ENCODE results near the gene PFN1. TPM values are rescaled to one million over a fixed set of nuclear protein-coding genes. Genes with fewer than 3 reads are reported as not detected.

The PFN1 gene
- total RNA-seq, 1 donor from 2014 or later = 509 TPM

DNA sequence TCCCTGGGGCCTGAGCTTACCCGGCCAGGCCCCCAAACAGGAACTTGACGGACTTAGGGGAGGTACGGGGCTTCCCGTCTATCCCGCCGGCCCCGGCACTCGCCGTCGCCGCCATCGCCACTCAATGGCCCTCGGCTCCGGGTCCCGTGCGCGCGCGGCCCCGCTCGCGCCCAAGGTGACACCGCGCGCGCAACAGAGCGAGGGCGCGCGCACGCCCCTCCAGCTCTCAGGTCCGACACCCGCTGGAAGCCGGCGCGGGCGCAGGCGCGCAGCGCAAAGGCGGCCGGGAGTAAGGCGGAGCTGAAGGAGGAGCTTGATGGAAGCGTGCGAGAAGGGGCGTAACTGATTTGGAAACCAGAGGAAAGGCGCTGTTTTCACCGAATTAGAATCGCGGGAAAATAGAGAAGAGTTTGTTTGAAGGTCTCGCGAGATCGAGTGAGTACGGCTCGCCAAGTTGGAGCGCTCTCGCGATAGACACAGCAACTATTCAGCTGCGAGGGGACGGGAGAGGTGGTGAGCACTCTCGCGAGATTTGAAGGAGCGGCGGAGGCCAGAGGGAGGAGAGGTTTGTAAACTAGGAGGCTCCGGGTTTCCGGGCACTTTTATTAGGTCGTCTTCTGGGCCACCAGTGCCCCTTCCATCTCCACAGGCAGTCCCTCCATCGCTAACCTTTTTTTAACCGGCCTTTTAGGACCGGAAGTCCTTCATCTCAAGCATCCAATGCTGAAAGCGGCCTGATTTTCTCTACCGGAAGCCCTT, 8.4 kb downstream of the PFN1 start, which contains the start of the genes RNF167 and SLC25A11:
TSS of gene RNF167 (plus strand) at position 473 of the 759 bp plus-strand sequence. CDS start 642 bp downstream, outside the sequence.
TSS of gene SLC25A11 (minus strand) at position 251 of the 759 bp plus-strand sequence. CDS start at position 115, 136 bp downstream.
- Mint-ChIP-seq H3K27me3 (ENCODE audit: unreplicated experiment) (no peaks in the 10 kb centered on the region), H3K4me3 (ENCODE audit: unreplicated experiment) (peak within 1 kb of the TSS; percentile 85), H3K36me3 (ENCODE audit: unreplicated experiment) (peaks cover 16% of the 10 kb centered on the region), H3K4me1 (ENCODE audit: unreplicated experiment) (peaks cover 42% of the 10 kb centered on the region), H3K9me3 (ENCODE audit: unreplicated experiment) (no peaks in the 10 kb centered on the region), H3K27ac (ENCODE audit: unreplicated experiment) (peak within 1 kb of the TSS; percentile 99)
- peak; percentile 99 for DNase-seq (ENCODE audit: extremely low spot score, unreplicated experiment)
- no peak for TF ChIP-seq CTCF (IDR thresholded peaks at IDR 0.05)

GRCh38 chr17:4939546-4939795, 8.9 kb downstream of the PFN1 start:
- no peaks in the 10 kb centered on the region for H3K9me3 Mint-ChIP-seq (ENCODE audit: unreplicated experiment)
- peak overlapping the region; percentile 85 for H3K4me3 Mint-ChIP-seq (ENCODE audit: unreplicated experiment)
- H3K27ac Mint-ChIP-seq (ENCODE audit: unreplicated experiment) = peak overlapping the region; percentile 72
- peaks cover 38% of the 10 kb centered on the region for H3K4me1 Mint-ChIP-seq (ENCODE audit: unreplicated experiment)
- no peak for DNase-seq (ENCODE audit: extremely low spot score, unreplicated experiment)
- peaks cover 16% of the 10 kb centered on the region for H3K36me3 Mint-ChIP-seq (ENCODE audit: unreplicated experiment)
- H3K27me3 Mint-ChIP-seq (ENCODE audit: unreplicated experiment) = no peaks in the 10 kb centered on the region
- no peak for TF ChIP-seq CTCF (IDR thresholded peaks at IDR 0.05)

GRCh38 chr17:4938688-4939545, 9.4 kb downstream of the PFN1 start:
- Mint-ChIP-seq H3K9me3 (ENCODE audit: unreplicated experiment) (no peaks in the 10 kb centered on the region), H3K27ac (ENCODE audit: unreplicated experiment) (peak overlapping the region; percentile 72), H3K4me3 (ENCODE audit: unreplicated experiment) (peak overlapping the region; percentile 85), H3K27me3 (ENCODE audit: unreplicated experiment) (no peaks in the 10 kb centered on the region), H3K36me3 (ENCODE audit: unreplicated experiment) (peaks cover 16% of the 10 kb centered on the region), H3K4me1 (ENCODE audit: unreplicated experiment) (peaks cover 41% of the 10 kb centered on the region)
- no peak for DNase-seq (ENCODE audit: extremely low spot score, unreplicated experiment)
- no peak for TF ChIP-seq CTCF (IDR thresholded peaks at IDR 0.05)

DNA sequence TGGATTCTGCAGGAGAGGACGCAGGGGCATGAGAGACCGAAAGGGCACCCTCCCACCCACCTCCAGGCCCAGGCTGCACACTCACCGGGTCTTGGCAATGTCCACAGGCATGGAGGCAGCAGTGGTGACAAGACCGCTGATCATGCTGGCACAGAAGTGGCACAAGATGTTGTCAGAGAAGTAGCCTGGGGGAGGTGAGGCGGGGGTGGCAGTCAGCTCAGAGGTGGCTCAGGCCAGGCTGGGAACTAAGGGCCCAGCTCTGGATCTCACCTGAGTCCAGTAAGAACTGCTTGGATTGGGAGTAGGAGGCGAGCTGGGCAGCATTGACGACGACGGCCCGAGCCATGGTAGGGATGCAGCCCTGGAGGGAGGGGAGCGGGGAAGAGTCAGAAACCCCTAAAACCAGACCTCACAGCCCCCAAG, 10.2 kb downstream of the PFN1 start:
- TF ChIP-seq CTCF (IDR thresholded peaks at IDR 0.05) = no peak
- DNase-seq (ENCODE audit: extremely low spot score, unreplicated experiment) = no peak
- H3K27me3 Mint-ChIP-seq (ENCODE audit: unreplicated experiment) = no peaks in the 10 kb centered on the region
- peaks cover 14% of the 10 kb centered on the region for H3K36me3 Mint-ChIP-seq (ENCODE audit: unreplicated experiment)
- H3K4me3 Mint-ChIP-seq (ENCODE audit: unreplicated experiment) = peak overlapping the region; percentile 85
- peaks cover 42% of the 10 kb centered on the region for H3K4me1 Mint-ChIP-seq (ENCODE audit: unreplicated experiment)
- H3K27ac Mint-ChIP-seq (ENCODE audit: unreplicated experiment) = no peak overlapping the region
- H3K9me3 Mint-ChIP-seq (ENCODE audit: unreplicated experiment) = no peaks in the 10 kb centered on the region

DNA sequence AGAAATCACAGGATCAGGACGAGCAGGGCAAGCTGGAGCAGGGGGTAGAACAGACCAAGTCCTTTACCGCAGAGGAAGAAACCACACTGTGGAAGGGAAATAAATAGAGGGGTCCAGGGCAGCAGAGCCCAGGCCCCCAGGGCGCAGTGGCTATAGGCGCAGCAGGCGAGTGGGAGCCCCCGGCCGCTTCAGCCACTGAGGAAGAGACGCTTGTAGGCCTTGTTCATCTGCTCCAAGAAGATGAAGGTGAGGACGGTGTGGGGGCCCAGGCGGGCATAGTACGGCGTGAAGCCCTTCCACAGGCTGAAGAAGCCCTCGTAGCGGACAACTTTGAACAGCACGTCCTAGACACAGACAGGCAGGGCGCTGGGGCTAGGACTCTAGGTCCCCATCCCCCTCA, 10.8 kb downstream of the PFN1 start:
- H3K27ac Mint-ChIP-seq (ENCODE audit: unreplicated experiment) = no peak overlapping the region
- H3K4me3 Mint-ChIP-seq (ENCODE audit: unreplicated experiment) = peak overlapping the region; percentile 14
- H3K27me3 Mint-ChIP-seq (ENCODE audit: unreplicated experiment) = no peaks in the 10 kb centered on the region
- peaks cover 11% of the 10 kb centered on the region for H3K36me3 Mint-ChIP-seq (ENCODE audit: unreplicated experiment)
- peaks cover 38% of the 10 kb centered on the region for H3K4me1 Mint-ChIP-seq (ENCODE audit: unreplicated experiment)
- DNase-seq (ENCODE audit: extremely low spot score, unreplicated experiment) = no peak
- no peak for TF ChIP-seq CTCF (IDR thresholded peaks at IDR 0.05)
- H3K9me3 Mint-ChIP-seq (ENCODE audit: unreplicated experiment) = no peaks in the 10 kb centered on the region

Measured in osteocyte (in vitro differentiated cells).